ENCODE results near the gene CLTCL1. TPM values are rescaled to one million over a fixed set of nuclear protein-coding genes. Genes with fewer than 3 reads are reported as not detected.

The CLTCL1 gene
- total RNA-seq, 2 donors from 2014 or later, result 0.50 to 1.5 TPM

GRCh38 chr22:19138217-19139000, 153.1 kb downstream of the CLTCL1 start:
- H3K9me3 Mint-ChIP-seq, result no peaks in the 10 kb centered on the region
- H3K4me1 Mint-ChIP-seq (ENCODE audit: low read depth in 2 of 2), result peaks cover 2 to 12% of the 10 kb centered on the region in 2 donors
- H3K4me3 Mint-ChIP-seq, result no peak overlapping the region
- H3K36me3 Mint-ChIP-seq, result peaks cover 14% of the 10 kb centered on the region
- H3K27me3 Mint-ChIP-seq, result no peaks in the 10 kb centered on the region
- H3K27ac Mint-ChIP-seq, result no peak overlapping the region
- DNase-seq (ENCODE audit: low spot score), result no peak
- ATAC-seq, result no peak

GRCh38 chr22:19137384-19138216, 153.9 kb downstream of the CLTCL1 start:
- no peak for DNase-seq (ENCODE audit: low spot score)
- H3K9me3 Mint-ChIP-seq, result no peaks in the 10 kb centered on the region
- H3K4me3 Mint-ChIP-seq, result no peak overlapping the region
- peaks cover 0 to 10% of the 10 kb centered on the region in 2 donors for H3K4me1 Mint-ChIP-seq (ENCODE audit: low read depth in 2 of 2)
- H3K27me3 Mint-ChIP-seq, result no peaks in the 10 kb centered on the region
- no peak for ATAC-seq
- peaks cover 14% of the 10 kb centered on the region for H3K36me3 Mint-ChIP-seq
- no peak overlapping the region for H3K27ac Mint-ChIP-seq

- Mint-ChIP-seq H3K4me1 (ENCODE audit: low read depth in 2 of 2) (peaks cover 0 to 10% of the 10 kb centered on the region in 2 donors), H3K36me3 (peaks cover 14% of the 10 kb centered on the region), H3K4me3 (no peak overlapping the region), H3K27me3 (no peaks in the 10 kb centered on the region), H3K27ac (no peak overlapping the region), H3K9me3 (no peaks in the 10 kb centered on the region)
- ATAC-seq (no peak), DNase-seq (ENCODE audit: low spot score) (no peak)
Measured at GRCh38 chr22:19136915-19137314, 154.6 kb downstream of the CLTCL1 start.

- peaks cover 0 to 6% of the 10 kb centered on the region in 2 donors for H3K4me1 Mint-ChIP-seq (ENCODE audit: low read depth in 2 of 2)
- H3K27ac Mint-ChIP-seq, result no peak overlapping the region
- H3K4me3 Mint-ChIP-seq, result no peak overlapping the region
- H3K9me3 Mint-ChIP-seq, result no peaks in the 10 kb centered on the region
- DNase-seq (ENCODE audit: low spot score), result no peak
- no peaks in the 10 kb centered on the region for H3K27me3 Mint-ChIP-seq
- peaks cover 6% of the 10 kb centered on the region for H3K36me3 Mint-ChIP-seq
- no peak for ATAC-seq
Measured at GRCh38 chr22:19134874-19135273, 156.6 kb downstream of the CLTCL1 start.

GRCh38 chr22:19134176-19134831, 157.2 kb downstream of the CLTCL1 start:
- Mint-ChIP-seq H3K4me1 (ENCODE audit: low read depth in 2 of 2) (peaks cover 0 to 3% of the 10 kb centered on the region in 2 donors), H3K27me3 (no peaks in the 10 kb centered on the region), H3K27ac (no peak overlapping the region), H3K36me3 (peaks cover 6% of the 10 kb centered on the region), H3K4me3 (no peak overlapping the region), H3K9me3 (no peaks in the 10 kb centered on the region)
- DNase-seq (ENCODE audit: low spot score) (no peak), ATAC-seq (no peak)

- no peak overlapping the region for H3K27ac Mint-ChIP-seq
- no peaks in the 10 kb centered on the region for H3K27me3 Mint-ChIP-seq
- no peak overlapping the region for H3K4me3 Mint-ChIP-seq
- peaks cover 0 to 3% of the 10 kb centered on the region in 2 donors for H3K4me1 Mint-ChIP-seq (ENCODE audit: low read depth in 2 of 2)
- DNase-seq (ENCODE audit: low spot score) (no peak), ATAC-seq (no peak)
- H3K9me3 Mint-ChIP-seq, result no peaks in the 10 kb centered on the region
- H3K36me3 Mint-ChIP-seq, result peaks cover 6% of the 10 kb centered on the region
Measured at GRCh38 chr22:19133561-19133960, 158.0 kb downstream of the CLTCL1 start.

GRCh38 chr22:19132693-19133400, 158.7 kb downstream of the CLTCL1 start:
- Mint-ChIP-seq H3K4me3 (no peak overlapping the region), H3K36me3 (peaks cover 6% of the 10 kb centered on the region), H3K27ac (no peak overlapping the region), H3K4me1 (ENCODE audit: low read depth in 2 of 2) (peaks cover 0 to 3% of the 10 kb centered on the region in 2 donors), H3K27me3 (no peaks in the 10 kb centered on the region), H3K9me3 (no peaks in the 10 kb centered on the region)
- ATAC-seq (no peak), DNase-seq (ENCODE audit: low spot score) (no peak)

- no peak overlapping the region for H3K27ac Mint-ChIP-seq
- H3K9me3 Mint-ChIP-seq, result no peaks in the 10 kb centered on the region
- peaks cover 0 to 3% of the 10 kb centered on the region in 2 donors for H3K4me1 Mint-ChIP-seq (ENCODE audit: low read depth in 2 of 2)
- DNase-seq (ENCODE audit: low spot score), result no peak
- no peak for ATAC-seq
- no peaks in the 10 kb centered on the region for H3K27me3 Mint-ChIP-seq
- H3K4me3 Mint-ChIP-seq, result no peak overlapping the region
- H3K36me3 Mint-ChIP-seq, result peaks cover 6% of the 10 kb centered on the region
Measured at GRCh38 chr22:19132153-19132552, 159.4 kb downstream of the CLTCL1 start.

- DNase-seq (ENCODE audit: low spot score), result no peak
- H3K27ac Mint-ChIP-seq, result no peak overlapping the region
- no peak for ATAC-seq
- peaks cover 0 to under 1% of the 10 kb centered on the region in 2 donors for H3K4me1 Mint-ChIP-seq (ENCODE audit: low read depth in 2 of 2)
- no peaks in the 10 kb centered on the region for H3K27me3 Mint-ChIP-seq
- H3K4me3 Mint-ChIP-seq, result no peak overlapping the region
- H3K36me3 Mint-ChIP-seq, result peaks cover 6% of the 10 kb centered on the region
- H3K9me3 Mint-ChIP-seq, result no peaks in the 10 kb centered on the region
Measured at GRCh38 chr22:19131685-19132015, 159.9 kb downstream of the CLTCL1 start.

GRCh38 chr22:19130959-19131684, 160.4 kb downstream of the CLTCL1 start, which contains the start of gene TSSK2:
TSSK2 (plus strand) TSS chr22:19131308; CDS start chr22:19131400, 92 bp downstream.
- H3K27me3 Mint-ChIP-seq, result no peaks in the 10 kb centered on the region
- no peaks in the 10 kb centered on the region for H3K9me3 Mint-ChIP-seq
- H3K36me3 Mint-ChIP-seq, result peaks cover 6% of the 10 kb centered on the region
- DNase-seq (ENCODE audit: low spot score) (no peak), ATAC-seq (no peak)
- no peaks in the 10 kb centered on the region for H3K4me1 Mint-ChIP-seq (ENCODE audit: low read depth in 2 of 2)
- no peak within 1 kb of the TSS for H3K4me3 Mint-ChIP-seq
- H3K27ac Mint-ChIP-seq, result no peak within 1 kb of the TSS

GRCh38 chr22:19129871-19130270, 161.6 kb downstream of the CLTCL1 start:
- ATAC-seq (no peak), DNase-seq (ENCODE audit: low spot score) (no peak)
- H3K27me3 Mint-ChIP-seq, result no peaks in the 10 kb centered on the region
- no peaks in the 10 kb centered on the region for H3K4me1 Mint-ChIP-seq (ENCODE audit: low read depth in 2 of 2)
- H3K4me3 Mint-ChIP-seq, result no peak overlapping the region
- no peaks in the 10 kb centered on the region for H3K9me3 Mint-ChIP-seq
- no peak overlapping the region for H3K27ac Mint-ChIP-seq
- H3K36me3 Mint-ChIP-seq, result no peaks in the 10 kb centered on the region

All from natural killer cell treated with Interleukin-12 subunit alpha and Interleukin-12 subunit beta and Interleukin-15 and Interleukin-18, amount 100 ng/mL, for 72 hours (primary cell).